DMS53 treated with DMSO at 0.1 percent for 48 hours (cell line): ENCODE measurements around the gene PLXNA4.

Experiments
- DNase-seq: peaks from one replicate; lab custom pipeline; 2025; ENCODE audit not compliant: unreplicated experiment; lab: John Stamatoyannopoulos, UW

PLXNA4 gene

DNA sequence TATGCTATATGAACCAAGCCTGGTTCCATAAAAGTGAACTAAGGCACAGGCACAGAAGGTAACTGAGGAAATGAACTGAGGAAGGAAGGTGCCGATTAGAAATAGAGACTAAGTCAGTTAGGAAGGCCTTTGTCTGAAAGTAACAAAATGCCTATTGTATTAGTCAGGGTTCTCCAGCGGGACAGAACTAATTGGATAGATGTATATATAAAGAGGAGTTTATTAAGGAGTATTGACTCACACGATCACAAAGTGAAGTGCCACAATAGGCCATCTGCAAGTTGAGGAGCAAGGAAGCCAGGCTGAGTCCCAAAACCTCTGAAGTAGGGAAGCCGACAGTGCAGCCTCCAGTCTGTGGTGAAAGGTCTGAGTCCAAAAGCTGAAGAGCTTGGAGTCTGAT is 13.9 kb upstream of the PLXNA4 start:
- no peak for DNase-seq

DNA sequence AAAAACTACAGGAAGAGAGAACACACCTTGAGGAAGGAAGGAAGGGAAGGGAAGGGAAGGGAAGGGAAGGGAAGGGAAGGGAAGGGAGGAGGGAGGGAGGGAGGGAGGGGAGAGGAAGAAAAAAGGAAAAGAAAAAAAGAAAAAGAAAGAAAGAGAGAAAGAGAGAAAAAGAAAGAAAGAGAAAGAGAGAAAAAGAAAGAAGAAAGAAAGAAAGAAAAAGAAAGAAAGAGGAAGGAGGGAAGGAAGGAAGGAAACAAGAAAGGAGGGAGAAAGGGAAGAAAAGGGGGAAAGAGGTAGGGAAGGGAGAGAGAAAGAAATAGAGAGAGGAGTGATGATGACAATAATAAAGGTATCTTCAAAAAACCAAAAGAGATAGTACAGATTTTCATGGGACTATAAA is 12.3 kb upstream of the PLXNA4 start:
- DNase-seq = no peak

DNA sequence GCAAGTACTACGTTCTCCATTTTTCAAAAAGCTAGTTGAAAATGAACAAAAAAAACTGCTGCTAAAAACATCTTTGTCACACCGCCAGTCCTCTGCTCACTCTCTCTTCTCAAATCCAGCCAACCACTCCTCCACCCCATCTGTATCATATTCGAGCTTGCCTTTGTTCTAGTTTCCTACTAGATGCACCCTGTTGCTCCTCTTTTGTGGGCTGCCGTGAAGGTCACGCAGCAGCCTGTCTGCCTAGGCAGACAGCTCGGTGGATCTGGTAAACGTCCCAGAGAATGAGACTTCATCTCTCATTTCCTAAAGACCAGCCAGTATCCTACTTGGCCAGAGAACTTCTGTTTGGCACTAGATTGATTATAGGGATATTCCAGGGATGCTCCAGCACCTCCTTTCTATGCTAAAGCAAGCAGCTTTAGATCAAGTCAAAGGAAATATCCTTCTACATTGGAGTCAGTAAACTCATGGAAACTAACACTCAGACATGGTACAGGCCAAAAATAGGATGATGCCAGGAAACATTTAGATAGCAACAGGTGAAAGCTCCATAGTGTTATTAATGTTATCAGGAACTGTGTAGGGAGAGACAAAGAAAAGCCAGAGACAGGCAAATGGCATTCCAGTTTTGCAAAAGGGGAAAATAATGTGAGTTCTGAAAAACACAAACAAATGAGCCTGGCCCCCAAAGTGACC is 8.7 kb upstream of the PLXNA4 start:
- DNase-seq = no peak

DNA sequence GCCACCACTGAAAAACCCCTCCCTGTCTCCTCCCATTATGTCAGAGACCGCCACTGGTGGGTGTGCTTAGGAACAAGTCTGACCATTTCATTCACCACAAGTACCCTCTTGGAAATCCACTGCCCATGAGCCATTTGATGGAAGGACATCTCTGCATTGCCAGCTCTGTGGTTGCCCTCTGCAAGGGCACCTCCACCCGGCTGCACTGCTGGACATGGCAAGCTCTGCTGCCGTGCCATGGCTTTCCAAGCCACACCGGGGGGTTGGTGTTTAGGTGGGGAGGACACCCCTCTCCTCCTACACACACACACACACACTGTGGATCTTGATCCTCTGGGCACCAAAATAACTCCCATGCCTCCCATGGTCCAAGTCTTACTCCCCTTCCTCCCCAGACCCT is 5.2 kb upstream of the PLXNA4 start:
- DNase-seq = no peak

DNA sequence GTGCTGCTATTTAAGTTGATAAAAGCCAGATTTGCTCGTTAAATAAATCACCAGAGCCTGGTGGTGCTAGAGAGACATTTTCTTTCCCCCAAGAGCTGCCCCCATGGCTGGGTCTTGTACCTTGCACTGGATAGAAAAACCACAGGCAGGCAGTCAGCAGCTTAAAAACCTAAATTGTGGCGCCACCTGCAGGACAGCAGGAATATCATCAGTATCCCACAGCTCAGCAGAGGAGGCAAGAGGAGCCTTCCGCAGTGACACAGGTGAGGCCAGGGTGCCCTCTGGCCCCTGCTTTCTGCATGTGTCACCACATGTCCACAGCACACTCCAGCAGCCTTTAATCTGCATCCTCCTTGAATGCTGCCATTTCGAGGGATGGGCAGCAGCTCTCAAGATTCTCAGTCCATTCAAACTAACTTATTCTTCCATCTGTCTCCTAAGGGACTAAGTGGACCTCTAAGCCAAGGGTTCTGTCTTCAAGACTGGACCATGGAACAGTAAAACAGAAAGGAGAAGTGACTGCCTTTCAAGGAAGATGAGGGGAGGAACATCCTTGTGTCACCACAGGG is 4.5 kb upstream of the PLXNA4 start:
- DNase-seq = peak; percentile 79

DNA sequence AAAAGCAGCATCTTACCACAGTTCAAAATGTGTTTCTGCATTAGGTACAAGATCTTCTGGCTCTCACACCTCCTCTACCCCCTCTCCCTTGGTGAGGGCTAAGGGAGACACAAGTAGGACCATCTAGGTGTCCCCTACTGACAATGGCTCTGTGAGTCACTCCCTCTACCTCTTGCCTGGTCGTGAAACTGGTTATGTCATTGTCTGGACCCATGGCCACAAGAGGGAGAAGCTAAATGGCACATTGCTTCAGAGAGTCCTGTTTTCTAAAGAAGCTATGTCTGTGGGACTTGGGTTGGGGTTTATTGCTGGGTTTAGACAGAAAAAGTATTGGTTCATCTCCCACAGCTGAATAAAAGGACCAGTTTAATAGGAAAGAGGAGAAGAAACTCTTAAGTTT is 4.0 kb upstream of the PLXNA4 start:
- DNase-seq = no peak

DNA sequence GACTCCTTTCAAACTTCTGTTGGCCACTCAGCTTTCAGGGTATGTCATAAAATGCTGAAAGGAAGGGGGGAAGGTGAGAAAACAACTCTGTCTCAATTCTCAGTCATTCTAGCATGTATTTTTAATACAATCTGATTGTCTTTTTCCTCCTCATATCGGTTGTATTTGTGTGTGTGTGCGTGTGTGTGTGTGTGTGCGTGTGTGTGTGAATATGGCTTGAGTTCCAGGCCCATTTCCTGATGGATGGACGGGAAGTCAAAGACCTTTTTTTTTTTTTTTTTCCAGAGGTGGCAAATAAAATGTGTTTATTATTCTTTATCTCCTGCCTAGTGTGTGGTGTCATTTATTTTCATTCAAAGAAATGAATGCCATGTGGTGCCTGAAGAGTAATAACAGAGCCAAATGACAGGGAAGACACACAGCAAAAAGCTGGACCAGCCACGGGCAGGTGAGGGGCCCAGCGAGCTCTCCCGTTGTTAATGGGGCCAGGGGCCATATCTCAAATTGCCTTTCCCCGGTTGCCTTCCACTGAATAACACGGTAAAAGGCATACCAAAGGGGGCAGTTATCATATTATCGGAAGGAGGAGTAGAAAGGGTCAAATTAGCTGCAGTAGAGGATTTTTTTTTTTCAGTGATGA is 3.1 kb upstream of the PLXNA4 start:
- no peak for DNase-seq

DNA sequence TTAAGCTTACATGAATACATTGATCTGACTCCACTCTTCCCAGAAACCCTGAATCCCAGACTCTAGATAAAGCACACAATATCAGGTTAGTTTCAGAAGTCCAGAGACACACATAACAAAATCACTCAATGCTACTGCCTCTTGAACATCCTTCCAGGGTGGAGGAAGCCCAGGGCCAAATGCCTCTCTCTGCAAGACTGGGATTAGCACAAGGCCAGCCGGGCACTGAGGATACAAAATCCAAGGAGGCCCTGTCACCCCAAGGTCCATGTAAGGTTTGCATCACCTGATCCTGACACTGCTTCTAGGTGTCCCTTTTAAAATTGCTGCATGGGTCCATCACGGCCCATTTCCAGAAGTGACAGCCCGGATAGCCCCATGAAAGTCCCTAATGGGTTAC is 2.6 kb upstream of the PLXNA4 start:
- DNase-seq = no peak

DNA sequence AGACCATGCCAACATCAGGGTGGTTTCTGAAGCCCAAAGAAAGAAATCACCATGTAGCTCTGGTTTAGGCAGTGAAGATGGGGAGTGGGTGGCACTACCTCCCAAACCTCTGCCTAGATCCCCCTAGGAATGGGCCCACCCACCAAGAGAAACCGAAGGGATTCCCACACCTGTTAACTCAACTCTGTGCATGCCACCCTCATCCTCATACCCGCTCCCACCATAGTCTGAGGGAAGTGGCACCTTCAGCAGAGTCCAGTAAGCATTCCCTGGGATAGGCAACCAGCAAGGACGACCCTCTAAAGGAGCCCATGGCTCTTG is 1.7 kb upstream of the PLXNA4 start:
- no peak for DNase-seq

DNA sequence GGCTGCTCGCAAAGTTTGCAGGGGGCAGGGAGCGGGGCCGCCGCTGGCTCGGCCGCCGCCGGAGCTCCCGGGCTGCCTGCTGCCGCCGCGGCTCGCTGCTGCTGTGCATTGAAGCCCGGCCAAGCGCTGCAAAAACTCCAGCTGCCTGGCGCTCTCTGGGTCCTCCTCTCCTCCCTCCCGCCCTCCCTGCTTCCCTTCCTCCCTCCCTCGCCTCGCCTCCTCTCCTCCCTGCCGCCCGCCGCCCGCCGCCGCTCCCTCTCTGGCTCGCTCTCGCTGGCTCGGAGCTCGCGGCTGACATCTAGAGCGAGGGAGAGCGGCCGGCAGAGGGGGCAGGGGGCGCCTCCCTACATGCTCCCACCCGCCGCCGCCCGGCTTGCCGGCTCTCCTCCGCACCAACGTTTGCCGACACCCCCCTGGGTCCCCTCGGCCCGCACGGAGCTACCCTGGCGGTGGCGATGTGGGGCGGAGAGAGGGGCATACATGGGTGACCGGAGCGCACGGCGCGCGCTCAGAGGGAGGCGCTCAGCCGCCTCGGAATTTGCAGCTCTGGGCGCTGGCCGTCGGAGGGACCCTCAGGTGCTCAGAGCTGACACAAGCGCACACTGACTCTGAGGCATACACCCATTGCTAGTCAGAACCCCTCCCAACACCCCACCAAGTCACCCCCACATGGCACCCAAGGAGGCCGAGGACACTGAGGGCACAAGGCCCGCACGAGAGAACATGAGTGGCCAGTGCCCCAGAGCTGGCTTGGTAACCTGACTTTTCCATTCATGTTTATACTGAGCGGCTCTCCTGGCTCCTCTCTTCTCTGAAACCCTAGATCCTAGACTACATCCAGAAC is 1.2 kb upstream of the PLXNA4 start:
- DNase-seq = peak; percentile 8

DNA sequence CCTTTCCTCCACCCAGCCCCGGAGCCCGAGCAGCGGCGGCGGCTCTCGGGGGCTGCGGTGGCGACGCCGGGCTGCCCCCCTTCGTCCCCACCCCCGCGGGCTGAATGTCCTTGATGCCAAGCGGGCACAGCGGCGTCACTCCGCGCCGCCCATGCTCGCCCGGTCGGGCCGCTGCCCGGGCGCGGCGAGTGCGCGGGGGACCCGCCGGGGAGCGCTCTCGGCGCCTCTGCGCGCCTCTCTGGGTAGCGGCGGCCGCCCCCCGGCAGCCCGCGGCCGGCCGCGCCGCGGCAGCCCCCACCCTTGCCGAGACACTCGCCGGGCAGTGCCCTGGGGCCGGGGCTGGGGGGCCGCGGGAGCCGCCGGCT is 433 bp upstream of the PLXNA4 start:
- DNase-seq = no peak

DNA sequence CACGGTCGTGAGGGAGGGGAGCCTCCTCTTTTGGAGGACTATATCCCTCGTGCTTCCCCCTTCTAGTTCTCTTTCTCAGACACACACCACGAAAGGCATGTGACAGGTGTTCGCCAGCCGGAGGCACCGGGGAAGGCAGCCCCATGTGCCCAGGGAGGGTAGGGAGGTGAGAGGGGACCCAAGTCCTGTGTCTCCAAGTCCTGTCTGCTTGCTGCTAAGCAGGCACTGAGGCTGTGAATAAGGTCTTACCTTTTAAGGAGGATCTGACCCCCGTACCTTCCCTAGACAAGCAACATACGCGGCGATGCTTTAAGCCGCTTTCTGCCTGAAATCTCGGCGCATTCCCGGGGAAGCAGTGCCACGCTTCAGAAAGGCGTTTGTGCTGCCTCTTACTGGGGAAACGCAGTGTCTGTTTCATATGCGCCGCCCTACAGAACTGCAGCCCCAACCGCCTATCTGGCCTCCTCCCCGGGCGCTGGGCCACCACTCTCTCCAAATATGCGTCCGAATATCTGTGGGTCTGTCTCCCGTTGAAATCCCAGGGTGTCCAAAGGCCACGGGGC is 770 bp downstream of the PLXNA4 start:
- DNase-seq = peak; percentile 7

DNA sequence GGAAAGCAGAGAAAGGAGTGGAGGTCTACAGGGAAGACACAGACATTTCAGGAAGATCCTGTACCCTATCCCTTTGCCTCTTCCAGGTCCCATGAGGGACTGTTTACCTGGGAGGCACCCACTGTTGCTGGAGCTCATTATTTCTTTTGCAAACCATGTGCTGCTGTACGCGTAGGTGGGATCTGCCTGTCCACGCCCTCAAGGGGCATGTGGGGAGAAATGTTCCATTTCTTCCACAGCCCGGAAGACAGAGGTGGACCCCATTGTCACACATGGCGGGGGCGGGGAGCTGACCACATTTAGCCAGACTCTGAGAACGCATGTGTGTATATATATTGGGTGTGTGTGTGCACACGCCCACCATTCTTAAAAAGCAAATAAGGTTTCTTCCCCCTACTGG is 2.0 kb downstream of the PLXNA4 start:
- DNase-seq = no peak

DNA sequence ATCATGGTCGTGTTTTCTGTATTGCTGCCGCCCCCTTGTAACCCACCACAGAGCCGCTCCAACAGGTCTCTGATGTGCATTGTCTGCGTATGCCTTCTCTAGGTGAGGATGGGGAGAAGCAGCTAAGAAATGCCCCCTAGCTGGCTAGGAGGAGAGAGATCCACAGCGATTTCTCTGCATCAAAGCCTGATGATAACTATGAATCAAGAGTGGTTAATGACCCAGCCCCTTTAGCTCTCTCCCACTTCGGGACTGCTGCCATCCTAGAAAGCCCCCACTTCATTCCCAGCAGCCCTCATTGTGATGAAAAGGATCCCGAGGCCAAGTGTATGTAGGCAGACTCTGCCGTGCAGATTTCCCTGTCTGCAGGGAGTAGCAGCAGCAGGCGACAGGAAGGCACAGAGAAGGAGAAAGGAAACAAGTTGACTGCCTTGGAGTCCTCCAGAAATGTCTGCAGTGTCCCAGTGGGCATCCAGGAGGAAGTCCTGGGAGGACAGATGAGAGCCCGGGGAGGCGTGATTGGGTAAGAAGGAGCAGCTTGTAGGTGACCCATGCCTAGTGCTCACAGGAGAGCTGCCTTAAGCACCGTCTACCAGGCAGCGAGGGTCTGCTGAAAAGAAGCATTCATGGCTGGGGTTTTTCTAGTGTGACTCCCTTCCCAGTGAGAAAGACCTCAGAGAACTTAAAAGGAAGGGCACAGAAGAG is 2.9 kb downstream of the PLXNA4 start:
- DNase-seq = no peak

DNA sequence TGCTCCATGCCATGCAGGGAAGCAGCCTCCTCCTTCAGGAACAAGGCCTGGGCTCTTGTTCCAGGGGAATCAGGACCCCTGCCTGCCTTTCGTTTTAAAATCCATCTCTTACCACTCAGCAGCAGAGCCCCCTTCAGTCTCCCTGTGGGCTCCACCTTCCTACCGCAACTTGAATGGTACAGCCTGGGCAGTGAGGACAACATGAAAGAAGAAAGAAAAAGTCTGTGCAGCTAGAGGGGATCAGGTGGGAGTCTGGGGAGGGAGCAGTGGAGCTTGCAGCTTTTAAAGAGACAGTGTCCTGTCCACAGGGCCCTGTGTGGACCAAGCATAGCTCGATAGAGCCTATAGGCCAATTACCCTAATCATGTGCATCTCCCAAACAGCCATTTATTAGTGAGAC is 3.7 kb downstream of the PLXNA4 start:
- no peak for DNase-seq

DNA sequence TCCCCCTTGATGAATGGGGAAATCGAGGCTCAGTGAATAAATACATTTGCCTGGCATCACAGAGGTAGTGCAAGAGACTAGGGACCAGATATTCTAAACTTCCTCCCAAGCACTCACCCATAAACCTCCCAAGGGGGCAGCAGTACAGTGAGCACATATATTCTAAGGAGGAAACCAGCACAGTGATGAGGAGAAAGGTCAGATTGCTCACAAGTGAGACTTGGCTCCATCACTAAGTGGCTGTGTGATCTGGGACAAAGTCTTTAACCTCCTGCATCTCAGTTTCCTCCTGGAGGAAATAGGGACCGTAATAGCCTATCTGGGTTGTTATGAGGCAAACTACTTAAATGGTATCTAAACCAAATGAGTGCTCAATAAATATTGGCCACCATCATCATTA is 4.3 kb downstream of the PLXNA4 start:
- DNase-seq = no peak

DNA sequence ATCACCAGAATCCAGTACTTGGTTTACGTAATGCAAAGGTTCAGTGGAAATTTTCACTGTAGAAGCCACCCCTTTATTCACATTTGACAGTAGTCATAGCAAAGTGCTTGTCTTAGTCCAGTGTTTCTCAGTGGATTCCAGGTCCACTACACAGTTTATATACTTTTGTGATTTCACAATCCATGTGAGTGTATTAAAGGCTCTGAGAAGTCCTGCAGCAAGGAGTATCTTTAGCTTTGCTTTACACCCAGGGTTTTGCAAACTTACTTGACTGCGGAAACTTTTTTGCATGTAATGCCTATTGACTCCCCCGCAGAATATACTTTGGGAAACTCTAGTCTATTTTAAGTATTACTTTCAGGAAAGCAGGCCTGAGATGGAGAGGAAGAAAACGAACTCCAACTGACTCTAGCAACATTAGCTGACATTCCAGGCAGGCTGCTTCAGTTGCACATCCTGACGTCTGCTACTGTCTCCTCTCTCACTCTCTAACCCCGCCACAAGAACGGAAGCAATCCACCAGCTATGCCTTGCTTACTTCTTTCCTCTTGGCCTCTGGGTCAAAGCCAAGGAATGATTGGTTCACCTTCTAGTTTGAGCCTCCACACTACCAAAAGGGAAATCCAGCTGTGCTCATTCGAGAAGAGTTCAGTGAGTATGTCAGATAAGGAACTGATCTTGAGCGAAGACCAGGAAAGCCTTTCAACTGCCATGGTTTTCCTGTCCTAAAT is 6.2 kb downstream of the PLXNA4 start:
- no peak for DNase-seq

DNA sequence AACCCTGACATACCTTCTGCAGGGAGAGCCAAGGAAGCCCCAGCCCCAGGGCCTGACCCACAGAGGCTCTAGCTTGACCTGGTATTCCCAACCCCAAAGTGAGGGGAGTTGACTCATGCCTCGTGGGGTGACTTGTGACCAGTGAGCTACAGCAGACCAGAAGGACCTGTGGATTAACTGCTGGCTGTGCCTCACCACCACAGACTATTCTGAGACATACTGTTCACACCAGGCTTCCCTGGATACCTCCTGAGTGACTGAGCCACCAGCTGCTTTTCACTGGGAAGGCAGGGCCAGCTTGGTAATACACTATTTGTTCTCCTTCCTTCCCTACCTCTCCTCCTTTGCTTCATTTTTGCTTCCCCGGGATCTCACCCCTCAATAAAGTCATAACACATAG is 7.3 kb downstream of the PLXNA4 start:
- DNase-seq = no peak

DNA sequence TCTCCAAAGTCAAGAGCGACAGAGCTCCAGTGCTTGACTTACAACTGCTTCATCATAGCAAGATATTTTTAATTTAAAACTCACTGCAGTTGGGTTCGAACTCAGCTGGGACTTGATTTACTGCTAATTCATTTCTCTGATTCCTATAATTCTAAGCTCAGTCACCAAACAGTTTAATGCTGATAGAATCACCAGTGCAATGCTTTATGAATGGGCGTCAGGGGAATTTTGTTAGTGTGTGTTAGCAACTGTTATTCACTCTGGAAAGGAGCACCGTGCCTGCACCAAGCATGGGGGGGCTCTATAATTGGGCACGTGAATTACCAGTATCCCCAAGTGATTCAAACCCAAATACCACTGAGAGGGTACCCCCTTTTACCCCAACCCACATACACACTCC is 10.4 kb downstream of the PLXNA4 start:
- DNase-seq = no peak

DNA sequence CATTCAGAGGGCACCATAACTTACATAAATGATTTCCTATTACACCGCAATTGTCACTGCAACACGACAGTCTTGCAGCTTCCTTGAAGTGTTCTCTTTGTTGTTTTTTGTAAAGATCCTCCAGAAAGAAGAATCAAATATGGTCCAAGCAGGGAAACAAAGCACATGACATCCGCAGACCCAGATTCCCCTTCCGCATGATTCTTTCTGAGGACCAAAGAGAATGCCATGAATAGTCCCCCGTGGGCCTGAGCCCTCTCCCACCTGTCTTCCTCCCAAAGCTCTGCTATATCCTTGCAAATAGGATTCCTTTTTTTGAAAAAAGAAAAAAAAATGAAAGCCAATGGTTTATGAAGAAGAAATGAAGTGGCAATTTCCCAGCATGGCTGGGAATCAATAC is 10.8 kb downstream of the PLXNA4 start:
- no peak for DNase-seq

DNA sequence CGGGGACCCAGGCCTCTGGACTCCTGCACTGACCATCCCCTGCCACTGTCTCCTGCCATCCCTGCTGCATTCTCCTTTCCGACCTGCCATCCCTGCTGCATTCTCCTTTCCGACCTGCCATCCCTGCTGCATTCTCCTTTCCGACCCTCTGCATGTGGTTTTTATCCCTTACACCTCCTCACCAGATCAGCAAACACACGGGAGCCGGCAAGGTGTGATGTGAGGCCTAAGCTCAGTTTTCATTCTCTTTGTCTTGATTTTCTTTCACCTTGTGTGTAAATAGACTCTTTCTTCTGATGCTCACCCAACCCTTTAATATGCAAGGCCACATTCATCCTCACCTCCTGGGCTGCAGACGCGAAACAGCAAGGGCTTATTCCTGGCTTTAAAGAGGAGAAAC is 11.4 kb downstream of the PLXNA4 start:
- no peak for DNase-seq
